Kidney epithelial cell (primary cell): ENCODE measurements around the gene RNF126. TPM values are rescaled to one million over a fixed set of nuclear protein-coding genes. Genes with fewer than 3 reads are reported as not detected.

ENCODE experiments used
- DNase-seq: peaks from one replicate; pipeline ENCODE4 v3.0.0-alpha.2; 2010; ENCODE audit warnings: low read depth
- H3K27me3 ChIP-seq: 2 replicates; pipeline ENCODE4 v1.6.0; 2011; ENCODE audit warnings: low read length; ENCODE audit not compliant: control insufficient read depth, insufficient read depth
- H3K36me3 ChIP-seq: 2 replicates; pipeline ENCODE4 v1.5.1; 2011; ENCODE audit warnings: low read length; ENCODE audit not compliant: control insufficient read depth, insufficient read depth
- H3K4me3 ChIP-seq: 2 replicates; pipeline ENCODE4 v1.5.1; 2011; ENCODE audit warnings: low read depth, mild to moderate bottlenecking, control low read depth, low read length
- CTCF ChIP-seq: IDR thresholded peaks from 2 replicates; pipeline ENCODE4 v1.5.1; 2011; ENCODE audit warnings: mild to moderate bottlenecking, moderate library complexity, low read length, control low read depth, inconsistent platforms; ENCODE audit not compliant: insufficient read depth, poor library complexity, severe bottlenecking
- total RNA-seq: library from RNA; depleted of rRNA; stranded (reverse); fragments of >200 nt; gene quantifications from 2 replicates; pipeline ENCODE4 v1.2.3, GENCODE V29; 2015

RNF126 gene
- total RNA-seq, 1 donor from 2014 or later, result 77.6 TPM

GRCh38 chr19:618674-619285 lies 44.2 kb downstream of the RNF126 start:
- no peaks in the 10 kb centered on the region for H3K27me3 ChIP-seq
- peaks cover 5% of the 10 kb centered on the region for H3K36me3 ChIP-seq
- no peak for DNase-seq
- TF ChIP-seq CTCF, result no peak
- no peak overlapping the region for H3K4me3 ChIP-seq

- Histone ChIP-seq H3K4me3 (no peak overlapping the region), H3K36me3 (peaks cover 5% of the 10 kb centered on the region), H3K27me3 (no peaks in the 10 kb centered on the region)
- TF ChIP-seq CTCF, result no peak
- DNase-seq, result no peak
Measured at GRCh38 chr19:618247-618619, 44.8 kb downstream of the RNF126 start.

- no peak for TF ChIP-seq CTCF
- DNase-seq, result no peak
- Histone ChIP-seq H3K27me3 (peaks cover 4% of the 10 kb centered on the region), H3K4me3 (no peak overlapping the region), H3K36me3 (peaks cover 5% of the 10 kb centered on the region)
Measured at GRCh38 chr19:617551-618246, 45.3 kb downstream of the RNF126 start.

GRCh38 chr19:616747-617526 lies 46.1 kb downstream of the RNF126 start:
- Histone ChIP-seq H3K4me3 (no peak overlapping the region), H3K36me3 (peaks cover 5% of the 10 kb centered on the region), H3K27me3 (peaks cover 4% of the 10 kb centered on the region)
- TF ChIP-seq CTCF, result no peak
- DNase-seq, result no peak

- Histone ChIP-seq H3K27me3 (peaks cover 4% of the 10 kb centered on the region), H3K4me3 (no peak overlapping the region), H3K36me3 (peaks cover 5% of the 10 kb centered on the region)
- no peak for DNase-seq
- TF ChIP-seq CTCF, result no peak
Measured at GRCh38 chr19:616062-616700, 46.8 kb downstream of the RNF126 start.
